Neutrophil (primary cell): ENCODE measurements around the gene CDH13.

Source experiments
- H3K27ac ChIP-seq: fragments of 200-600 bp; sonication (generic); 2 replicates; pipeline ENCODE4 v1.5.1; 2016; ENCODE audit warnings: mild to moderate bottlenecking, moderate library complexity
- H3K27me3 ChIP-seq: fragments of 200-600 bp; sonication (generic); 2 replicates; pipeline ENCODE4 v1.6.0; 2016; ENCODE audit warnings: mild to moderate bottlenecking
- H3K36me3 ChIP-seq: fragments of 200-600 bp; sonication (generic); 2 replicates; pipeline ENCODE4 v1.5.1; 2017
- H3K4me1 ChIP-seq, 2 experiments: fragments of 200-600 bp in 1 of 2; sonication (generic) in 1 of 2; 1 replicate in 1 of 2; 2 replicates in 1 of 2; pipeline versions ENCODE4 v1.5.1 to v1.6.1; 2013 to 2016; ENCODE audit warnings: low read depth in 1 of 2, low read length in 1 of 2, mild to moderate bottlenecking in 1 of 2, moderate library complexity in 1 of 2; ENCODE audit not compliant: control insufficient read depth in 1 of 2, insufficient read depth in 1 of 2
- H3K4me3 ChIP-seq, 2 experiments: fragments of 200-600 bp in 1 of 2; sonication (generic) in 1 of 2; 1 replicate in 1 of 2; 2 replicates in 1 of 2; pipeline ENCODE4 v1.5.1; 2013 to 2016; ENCODE audit warnings: low read depth in 1 of 2, low read length in 1 of 2, mild to moderate bottlenecking in 1 of 2, moderate library complexity in 1 of 2
- H3K9me3 ChIP-seq: fragments of 200-600 bp; sonication (generic); 2 replicates; pipeline ENCODE4 v1.5.1; 2016
- TF ChIP-seq, protein P1 (sequence below): fragments of 200-600 bp; sonication (generic); IDR thresholded peaks from 2 replicates; pipeline ENCODE4 v1.5.1; 2016; ENCODE audit warnings: antibody characterized with exemption

CDH13 gene

DNA sequence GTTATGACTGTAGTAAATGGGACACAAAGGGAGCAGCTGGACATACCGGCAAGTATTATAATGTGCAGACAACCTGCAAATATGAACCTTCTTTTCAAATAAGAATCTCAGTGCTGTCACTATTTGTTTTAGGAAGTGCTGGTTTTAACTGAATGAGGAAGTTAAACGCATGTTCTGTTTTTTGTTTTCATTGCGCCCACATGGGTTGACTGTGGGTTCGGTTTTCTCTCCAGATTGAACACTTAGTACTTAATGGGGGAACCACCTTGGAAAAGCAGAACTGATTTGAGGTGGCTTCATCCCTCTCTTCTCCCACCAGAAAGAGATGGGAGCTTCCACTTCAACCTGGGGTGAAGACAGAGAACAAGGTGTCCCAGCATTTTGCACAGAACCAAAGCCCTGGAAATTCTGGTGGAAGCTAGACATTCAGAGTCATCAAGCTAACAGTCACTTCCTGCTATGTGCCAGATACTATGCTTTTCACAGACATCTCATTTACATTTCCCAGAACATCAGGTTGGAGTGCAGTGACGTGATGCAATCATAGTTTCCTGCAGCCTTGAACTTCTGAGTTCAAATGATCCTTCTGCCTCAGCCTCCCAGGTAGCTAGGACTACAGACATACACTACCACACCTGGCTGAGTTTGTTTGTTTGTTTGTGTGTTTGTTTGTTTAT, 149.8 kb downstream of the CDH13 start:
- Histone ChIP-seq H3K4me1 (no peaks in the 10 kb centered on the region), H3K27me3 (no peaks in the 10 kb centered on the region), H3K4me3 (no peak overlapping the region), H3K9me3 (no peaks in the 10 kb centered on the region), H3K27ac (no peak overlapping the region), H3K36me3 (no peaks in the 10 kb centered on the region)
- TF ChIP-seq, protein P1, sequence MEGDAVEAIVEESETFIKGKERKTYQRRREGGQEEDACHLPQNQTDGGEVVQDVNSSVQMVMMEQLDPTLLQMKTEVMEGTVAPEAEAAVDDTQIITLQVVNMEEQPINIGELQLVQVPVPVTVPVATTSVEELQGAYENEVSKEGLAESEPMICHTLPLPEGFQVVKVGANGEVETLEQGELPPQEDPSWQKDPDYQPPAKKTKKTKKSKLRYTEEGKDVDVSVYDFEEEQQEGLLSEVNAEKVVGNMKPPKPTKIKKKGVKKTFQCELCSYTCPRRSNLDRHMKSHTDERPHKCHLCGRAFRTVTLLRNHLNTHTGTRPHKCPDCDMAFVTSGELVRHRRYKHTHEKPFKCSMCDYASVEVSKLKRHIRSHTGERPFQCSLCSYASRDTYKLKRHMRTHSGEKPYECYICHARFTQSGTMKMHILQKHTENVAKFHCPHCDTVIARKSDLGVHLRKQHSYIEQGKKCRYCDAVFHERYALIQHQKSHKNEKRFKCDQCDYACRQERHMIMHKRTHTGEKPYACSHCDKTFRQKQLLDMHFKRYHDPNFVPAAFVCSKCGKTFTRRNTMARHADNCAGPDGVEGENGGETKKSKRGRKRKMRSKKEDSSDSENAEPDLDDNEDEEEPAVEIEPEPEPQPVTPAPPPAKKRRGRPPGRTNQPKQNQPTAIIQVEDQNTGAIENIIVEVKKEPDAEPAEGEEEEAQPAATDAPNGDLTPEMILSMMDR, result no peak

DNA sequence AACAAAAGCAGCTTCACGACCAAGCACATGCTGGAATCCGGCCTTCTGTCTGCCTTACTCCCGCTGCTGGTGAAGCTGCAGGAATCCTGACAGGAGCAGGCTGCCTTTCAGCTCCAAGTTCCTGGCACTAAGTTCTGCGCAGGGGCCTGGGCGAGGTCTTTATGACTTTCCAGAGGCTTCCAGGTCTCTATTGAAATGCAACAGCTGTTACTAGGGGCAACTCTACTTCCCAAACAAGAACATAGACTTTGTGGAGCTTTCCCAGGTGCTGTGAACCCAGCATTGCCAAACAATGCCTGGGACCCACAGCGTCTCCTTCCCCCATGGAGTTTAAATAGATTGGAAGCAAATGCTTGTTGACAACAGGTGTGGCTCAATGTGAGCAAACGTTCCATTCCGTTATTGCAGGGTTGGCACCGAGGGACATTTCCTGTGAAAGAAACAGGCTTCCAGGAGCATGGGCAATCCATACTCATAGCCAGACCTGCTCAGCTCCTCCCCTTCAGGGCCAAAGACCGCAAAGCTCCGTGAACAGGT, 156.0 kb downstream of the CDH13 start:
- no peak overlapping the region for H3K4me3 ChIP-seq
- H3K27ac ChIP-seq, result no peak overlapping the region
- TF ChIP-seq, protein P1, result no peak
- H3K4me1 ChIP-seq, result no peaks in the 10 kb centered on the region
- H3K9me3 ChIP-seq, result no peaks in the 10 kb centered on the region
- H3K36me3 ChIP-seq, result no peaks in the 10 kb centered on the region
- no peaks in the 10 kb centered on the region for H3K27me3 ChIP-seq

DNA sequence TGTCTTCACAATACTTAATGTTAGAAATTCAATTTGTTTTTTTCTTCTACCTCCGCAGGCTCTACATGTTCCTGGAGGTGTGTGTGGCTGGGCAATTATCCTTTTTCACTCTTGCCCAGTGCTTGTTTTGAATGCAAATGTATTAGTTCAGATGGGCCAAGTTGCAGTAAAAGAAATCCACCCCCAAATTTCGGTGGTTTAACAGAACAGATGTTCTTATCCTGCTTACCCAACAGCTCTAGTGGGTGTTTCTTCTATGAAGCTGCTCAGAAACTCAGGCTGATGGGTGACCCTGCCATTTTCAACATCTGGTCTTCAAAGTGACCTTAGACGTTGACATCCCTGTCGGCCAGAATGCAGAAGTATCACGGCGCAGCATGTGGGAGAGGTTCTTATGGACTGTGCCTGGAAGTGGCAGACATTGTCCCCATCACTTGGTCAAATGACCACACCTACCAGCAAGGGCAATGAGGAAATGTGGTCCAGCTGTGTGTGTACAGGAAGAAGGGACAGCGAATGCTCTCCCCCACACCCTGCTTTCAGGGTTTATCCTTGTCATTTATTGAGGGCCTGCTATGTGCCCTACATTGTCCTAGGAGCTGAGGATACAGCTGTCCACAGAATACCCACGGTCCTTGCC, 157.3 kb downstream of the CDH13 start:
- Histone ChIP-seq H3K4me1 (no peaks in the 10 kb centered on the region), H3K9me3 (no peaks in the 10 kb centered on the region), H3K36me3 (no peaks in the 10 kb centered on the region), H3K27me3 (no peaks in the 10 kb centered on the region), H3K27ac (no peak overlapping the region), H3K4me3 (no peak overlapping the region)
- TF ChIP-seq, protein P1, result no peak

DNA sequence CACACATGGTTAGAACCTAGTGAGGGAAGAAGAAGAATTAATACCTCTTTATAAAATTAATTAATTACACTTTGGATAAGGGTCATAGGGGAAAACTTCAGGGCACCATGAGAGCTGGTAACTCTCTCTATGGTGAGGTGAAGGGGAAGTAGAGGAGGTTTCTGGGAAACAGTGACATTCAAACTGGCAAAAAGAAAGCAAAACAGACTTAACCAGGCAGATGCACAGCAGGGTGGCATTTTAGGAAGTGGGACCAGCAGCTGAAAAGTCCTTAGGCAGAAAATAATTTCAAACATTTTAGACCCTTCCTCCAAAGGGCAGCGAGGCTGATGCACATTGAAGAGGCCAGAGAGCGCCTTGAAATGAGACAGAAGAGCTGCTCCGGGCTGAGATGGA, 157.8 kb downstream of the CDH13 start:
- Histone ChIP-seq H3K4me1 (no peaks in the 10 kb centered on the region), H3K36me3 (no peaks in the 10 kb centered on the region), H3K4me3 (no peak overlapping the region), H3K9me3 (no peaks in the 10 kb centered on the region), H3K27ac (no peak overlapping the region), H3K27me3 (no peaks in the 10 kb centered on the region)
- TF ChIP-seq, protein P1, result no peak

DNA sequence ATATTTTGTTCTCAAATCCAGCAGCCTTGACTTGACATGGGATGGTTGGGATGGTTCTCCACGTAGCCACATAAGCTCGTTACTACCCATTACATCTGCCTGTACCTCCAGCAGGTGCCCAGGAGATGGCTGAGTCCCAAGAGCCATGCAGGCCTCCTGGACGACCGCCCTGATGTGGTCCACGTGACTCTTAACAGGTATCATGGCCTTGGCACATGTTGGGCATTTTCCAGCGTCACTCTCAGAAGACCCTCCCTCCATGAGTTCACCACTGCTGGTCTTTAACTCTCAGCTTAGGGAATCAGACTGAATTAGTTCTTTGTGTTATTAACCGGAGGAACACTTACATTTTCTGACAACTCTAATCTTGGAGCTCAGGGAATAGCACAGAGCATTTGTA, 161.5 kb downstream of the CDH13 start:
- Histone ChIP-seq H3K27ac (no peak overlapping the region), H3K4me1 (no peaks in the 10 kb centered on the region), H3K27me3 (no peaks in the 10 kb centered on the region), H3K9me3 (no peaks in the 10 kb centered on the region), H3K4me3 (no peak overlapping the region), H3K36me3 (no peaks in the 10 kb centered on the region)
- TF ChIP-seq, protein P1, result no peak
